Activated CD4-positive, CD25-positive, alpha-beta regulatory T cell treated with anti-CD3 and anti-CD28 coated beads, Interleukin-2, amount 50 U/mL, for 16 hours (primary cell): ENCODE data around the gene CHST11.

Experiments
- DNase-seq: peaks from one replicate; pipeline ENCODE4 v3.0.0-alpha.2; 2020; ENCODE audit warnings: low read depth, low spot score

The CHST11 gene

GRCh38 chr12:104716172-104716571 is 259.4 kb downstream of the CHST11 start:
- no peak for DNase-seq

- no peak for DNase-seq
These were observed 261.7 kb downstream of the CHST11 start for GRCh38 chr12:104718304-104718929.

- DNase-seq: no peak
These were observed 263.1 kb downstream of the CHST11 start for GRCh38 chr12:104719700-104720338.

GRCh38 chr12:104720339-104721038 is 263.7 kb downstream of the CHST11 start:
- DNase-seq: peak; percentile 27

GRCh38 chr12:104721039-104721405 is 264.3 kb downstream of the CHST11 start:
- no peak for DNase-seq

- DNase-seq: no peak
These were observed 265.2 kb downstream of the CHST11 start for GRCh38 chr12:104721936-104722335.

- no peak for DNase-seq
These were observed 266.1 kb downstream of the CHST11 start for GRCh38 chr12:104722601-104723534.

- DNase-seq: no peak
These were observed 267.1 kb downstream of the CHST11 start for GRCh38 chr12:104723895-104724294.

- DNase-seq: no peak
These were observed 268.3 kb downstream of the CHST11 start for GRCh38 chr12:104724992-104725585.

- DNase-seq: no peak
These were observed 268.9 kb downstream of the CHST11 start for GRCh38 chr12:104725610-104726009.

- DNase-seq: no peak
These were observed 271.1 kb downstream of the CHST11 start for GRCh38 chr12:104727726-104728465.

- no peak for DNase-seq
These were observed 272.3 kb downstream of the CHST11 start for GRCh38 chr12:104729091-104729490.

GRCh38 chr12:104729610-104730446 is 273.1 kb downstream of the CHST11 start:
- no peak for DNase-seq

GRCh38 chr12:104730763-104731162 is 274.0 kb downstream of the CHST11 start:
- DNase-seq: no peak

- DNase-seq: no peak
These were observed 277.0 kb downstream of the CHST11 start for GRCh38 chr12:104733717-104734175.

GRCh38 chr12:104734541-104735095 is 277.9 kb downstream of the CHST11 start:
- DNase-seq: no peak

GRCh38 chr12:104735801-104736200 is 279.1 kb downstream of the CHST11 start:
- no peak for DNase-seq

- no peak for DNase-seq
These were observed 279.6 kb downstream of the CHST11 start for GRCh38 chr12:104736307-104736706.

- DNase-seq: no peak
These were observed 280.4 kb downstream of the CHST11 start for GRCh38 chr12:104737113-104737512.
